GM19455 (cell line): ENCODE data around the gene TGFBI.

Experiments used
- ATAC-seq: cut with Tn5 transposase; IDR thresholded peaks from one replicate; pipeline ENCODE4 v1.9.1; 2021; ENCODE audit not compliant: unreplicated experiment

The TGFBI gene

DNA sequence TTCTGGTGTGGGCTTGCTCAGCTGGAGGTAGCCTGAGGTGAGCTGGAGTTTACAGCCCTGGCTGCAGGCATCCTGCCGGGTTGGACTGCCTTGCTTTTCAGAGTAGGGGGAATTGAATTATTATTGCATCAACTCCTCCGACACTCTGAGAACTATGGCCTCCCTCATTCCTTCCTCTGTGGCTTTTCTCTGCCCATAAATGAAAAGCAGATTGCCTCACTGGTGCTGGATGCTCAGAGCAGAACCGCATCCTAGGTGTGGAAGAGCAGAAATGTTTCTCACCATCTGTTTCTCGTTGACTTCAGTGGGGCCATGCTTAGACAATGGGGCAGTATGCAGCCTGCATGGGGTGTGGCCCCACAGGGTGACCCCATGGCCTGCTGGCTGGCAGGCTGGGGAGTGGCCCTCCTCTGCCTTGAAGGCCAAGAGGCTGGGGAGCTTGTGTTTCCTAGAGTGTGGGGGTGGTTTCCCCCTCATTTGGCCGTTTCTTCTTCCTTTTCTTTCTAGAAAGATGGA lies 27.3 kb upstream of the TGFBI start:
- no peak for ATAC-seq

- no peak for ATAC-seq
These were observed 24.4 kb upstream of the TGFBI start for GRCh38 chr5:136004436-136004835.

- ATAC-seq = no peak
These were observed 23.3 kb upstream of the TGFBI start for GRCh38 chr5:136005476-136005875.

GRCh38 chr5:136006164-136006563 lies 22.6 kb upstream of the TGFBI start:
- no peak for ATAC-seq

DNA sequence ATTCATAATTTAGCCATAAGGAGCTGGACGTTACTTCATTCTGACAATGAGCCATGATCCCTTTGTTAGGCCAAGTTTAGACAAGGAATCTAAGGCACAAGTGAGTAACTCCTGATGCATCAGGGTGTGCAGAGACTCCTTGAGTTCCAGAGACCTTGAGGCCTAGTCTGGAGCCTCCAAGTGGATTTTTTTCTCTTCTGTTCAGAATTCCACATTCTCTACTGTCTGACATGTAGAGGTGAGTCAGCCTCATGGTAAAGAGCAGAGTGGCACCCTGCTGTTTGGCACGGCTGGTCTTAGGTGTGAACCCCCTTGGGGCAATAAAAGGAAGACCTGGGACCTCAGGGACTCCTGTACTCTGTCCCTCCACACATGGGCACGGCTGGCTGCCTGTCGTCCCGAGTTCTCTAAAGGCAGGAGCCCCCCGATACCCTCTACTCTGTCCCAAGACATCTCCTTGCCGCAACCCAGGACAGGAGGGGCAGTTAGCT lies 22.0 kb upstream of the TGFBI start:
- no peak for ATAC-seq

DNA sequence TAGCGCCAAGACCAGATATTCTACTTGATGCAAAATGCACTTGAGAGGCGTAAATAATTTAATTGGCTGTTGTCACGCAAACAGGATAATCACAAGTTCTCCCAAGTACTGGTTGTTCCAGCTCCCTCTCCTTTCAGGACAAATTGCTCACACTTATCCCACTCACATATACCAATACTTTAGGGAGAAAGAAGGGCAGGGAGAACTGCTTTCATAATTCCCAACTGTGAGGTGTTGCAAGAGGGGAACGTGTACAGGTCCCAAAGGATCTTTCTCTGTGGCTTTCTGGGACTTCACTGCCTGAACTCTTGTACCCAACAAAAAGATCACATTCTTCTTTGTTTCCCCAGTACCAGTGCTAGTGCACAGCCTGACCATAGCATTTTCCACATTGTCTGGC lies 21.5 kb upstream of the TGFBI start:
- ATAC-seq = no peak

DNA sequence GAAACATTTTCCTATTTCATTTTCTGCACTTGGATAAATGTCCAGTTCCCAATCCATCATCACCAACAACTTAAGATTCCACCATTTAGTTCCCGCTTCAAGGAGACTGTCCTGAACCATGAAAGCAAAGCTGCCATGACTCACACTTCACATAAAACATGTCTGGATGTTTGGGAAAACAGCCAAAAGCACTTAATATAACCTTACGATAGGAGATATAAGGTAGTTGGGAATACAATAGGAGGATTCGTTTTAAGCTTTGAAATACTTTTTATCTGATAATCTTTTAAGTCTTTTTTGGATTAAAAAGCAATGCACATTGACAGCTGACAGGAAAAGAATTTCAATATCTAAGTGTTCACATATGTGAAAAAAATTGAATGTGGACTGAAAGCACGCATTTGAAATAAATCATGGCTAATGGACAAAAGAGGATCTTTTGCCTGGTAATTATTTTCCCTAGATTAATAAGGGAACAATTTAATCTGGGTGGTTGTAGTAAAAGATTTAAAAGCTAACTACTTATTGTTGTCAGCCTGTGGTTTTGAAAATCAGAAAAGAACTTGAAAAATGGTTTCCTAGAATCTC lies 17.3 kb upstream of the TGFBI start:
- no peak for ATAC-seq

DNA sequence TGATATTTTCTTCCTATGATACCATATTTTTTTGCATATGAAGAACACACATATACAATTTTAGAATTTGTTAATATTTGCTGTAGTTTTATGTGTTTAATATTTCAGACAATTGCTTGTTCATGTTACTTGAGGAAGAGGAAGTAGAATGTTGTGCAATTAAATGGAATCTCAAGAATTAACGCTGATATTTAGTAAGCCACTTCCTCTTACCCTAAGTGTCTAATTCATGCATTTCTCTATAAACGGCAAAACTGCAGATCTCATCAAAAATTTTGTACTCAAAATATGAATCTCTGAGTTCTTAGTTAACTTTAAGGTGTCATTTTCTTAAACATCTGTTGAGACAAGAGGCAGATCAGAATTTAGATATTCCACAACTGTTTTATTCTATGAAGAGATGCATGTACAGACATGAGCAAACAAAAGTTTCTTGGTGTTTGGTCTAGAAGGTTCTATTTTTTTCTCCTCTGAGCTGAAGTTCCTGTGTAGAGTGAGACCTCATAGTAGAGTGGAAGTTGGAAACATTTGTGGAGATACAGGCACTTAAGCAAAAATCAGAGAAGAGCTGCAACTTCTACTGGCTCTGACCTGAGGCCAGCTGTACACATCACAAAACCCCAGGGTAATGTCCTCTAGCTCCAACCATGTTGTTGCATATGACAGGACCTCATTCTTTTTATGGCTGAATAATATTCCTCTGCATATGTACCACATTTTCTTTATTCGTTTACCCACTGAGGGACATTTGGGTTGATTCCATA lies 16.6 kb upstream of the TGFBI start:
- ATAC-seq = no peak

- no peak for ATAC-seq
These were observed 15.2 kb upstream of the TGFBI start for GRCh38 chr5:136013559-136013958.

DNA sequence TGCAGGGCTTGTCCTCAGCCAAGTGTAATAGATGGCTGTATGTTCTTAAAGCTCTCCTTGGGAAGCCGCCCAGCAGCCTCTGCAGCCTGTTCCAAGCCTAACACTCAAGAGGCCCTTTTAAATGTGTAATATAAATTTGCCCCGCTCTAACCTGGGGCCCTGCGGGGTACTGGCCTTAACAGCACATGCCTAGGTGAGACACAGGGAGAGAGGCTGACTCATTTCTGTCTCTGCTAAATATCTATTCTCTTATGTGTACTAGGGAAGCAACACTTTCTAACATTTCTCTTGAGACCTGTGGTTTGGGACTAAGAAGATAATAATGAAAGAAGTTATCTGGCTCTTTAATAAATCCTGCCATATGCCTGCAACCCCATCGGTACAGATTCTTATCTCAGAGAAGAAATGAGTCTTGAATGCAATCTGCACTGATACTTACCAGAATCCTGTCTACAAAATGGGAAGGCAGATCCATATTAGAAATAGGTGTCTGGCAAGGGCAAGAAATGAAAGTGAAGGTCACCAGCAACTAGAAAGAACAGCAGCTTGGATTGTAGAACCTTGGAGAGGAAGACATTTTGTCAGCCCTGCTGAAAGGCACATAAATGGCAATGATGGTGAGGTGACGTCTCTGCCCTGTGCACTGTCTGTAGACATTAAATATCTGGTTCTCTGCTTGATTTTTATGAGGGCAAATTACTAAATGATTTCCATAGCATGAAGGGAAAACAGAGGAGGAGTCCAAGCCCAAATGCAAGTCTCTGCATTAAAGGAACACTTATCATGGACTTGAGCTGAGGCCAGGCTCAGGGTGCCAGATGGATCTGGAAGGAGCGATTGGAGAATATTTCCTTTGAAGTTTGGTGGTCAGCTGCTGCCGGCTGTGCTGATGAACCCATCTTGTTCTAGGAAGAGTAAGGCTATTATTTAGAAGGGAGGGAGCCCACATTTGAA lies 14.5 kb upstream of the TGFBI start:
- ATAC-seq = no peak

GRCh38 chr5:136015003-136015375 lies 13.8 kb upstream of the TGFBI start:
- ATAC-seq = no peak

GRCh38 chr5:136015966-136016650 lies 12.7 kb upstream of the TGFBI start:
- no peak for ATAC-seq

DNA sequence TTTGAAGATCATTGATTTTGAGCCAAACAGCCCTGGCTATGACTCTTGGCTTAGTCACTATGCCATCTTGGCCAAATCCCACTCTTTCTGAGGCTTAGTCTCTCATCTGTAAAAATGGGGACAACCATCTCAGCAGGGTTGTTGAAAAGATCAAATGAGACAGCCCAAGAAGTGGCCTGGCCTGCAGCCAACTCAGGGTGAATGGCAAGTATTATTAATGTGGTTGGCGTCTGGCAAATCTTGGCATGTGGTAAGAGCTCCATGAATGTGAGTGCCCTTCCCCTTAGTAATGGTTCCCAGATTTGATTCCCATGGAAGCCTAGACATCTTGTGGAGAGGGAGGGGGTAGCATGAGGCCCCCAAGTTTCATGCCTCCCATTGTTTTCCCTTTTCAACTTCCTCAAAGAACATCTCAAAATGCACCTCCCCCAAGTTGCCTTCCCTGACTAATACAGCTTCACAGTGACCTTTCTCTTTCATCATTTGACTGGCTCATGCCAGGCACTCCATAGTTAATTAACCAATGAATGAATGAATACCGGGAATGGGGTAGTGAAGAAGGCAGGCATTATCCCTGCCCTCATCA lies 11.8 kb upstream of the TGFBI start:
- no peak for ATAC-seq

DNA sequence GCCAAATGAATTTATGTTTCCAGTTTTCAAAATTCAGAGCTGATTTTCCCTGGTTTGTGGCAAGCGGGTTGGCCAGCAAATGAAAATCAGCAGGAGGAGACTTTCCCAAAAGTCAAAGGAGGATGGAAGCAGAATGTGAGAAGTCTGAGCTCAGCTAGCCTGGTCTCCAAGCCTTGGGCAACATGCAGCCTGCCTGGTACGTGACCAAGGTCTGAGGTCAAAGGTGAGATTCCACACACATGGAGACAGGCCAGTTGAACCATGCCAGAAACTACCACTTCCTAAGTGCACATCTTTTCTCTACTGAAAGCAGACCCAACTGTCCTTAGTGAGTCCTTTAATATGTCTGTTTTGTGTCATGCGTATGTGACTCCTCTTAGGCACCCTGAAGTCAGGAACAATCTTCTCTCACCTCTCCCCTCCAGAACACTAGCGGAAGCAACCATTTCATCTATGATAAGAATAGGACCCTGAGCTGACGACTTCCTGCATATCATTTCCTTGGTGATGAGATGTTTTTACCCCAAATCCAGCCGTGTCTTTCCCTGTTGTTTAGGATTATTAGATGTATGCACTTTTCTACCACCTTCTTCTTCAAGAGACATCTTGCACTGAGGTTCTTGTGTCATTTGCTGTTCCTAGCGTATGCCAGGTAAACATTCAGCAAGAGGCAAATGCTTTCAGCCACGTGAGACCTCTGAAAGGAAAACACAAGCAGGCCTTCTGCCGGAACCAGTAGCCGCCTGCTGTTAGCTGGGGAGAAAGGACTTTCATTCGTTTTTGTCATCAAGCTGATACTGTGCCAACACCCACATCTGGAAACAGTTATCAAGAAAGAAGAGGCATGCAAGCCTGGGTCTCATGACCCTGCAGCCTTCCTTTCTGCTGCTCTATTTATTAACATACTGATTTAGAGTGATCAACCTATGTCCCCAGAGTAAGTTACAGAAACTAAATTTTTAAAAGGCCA lies 9.7 kb upstream of the TGFBI start:
- ATAC-seq = no peak

- ATAC-seq = no peak
These were observed 8.8 kb upstream of the TGFBI start for GRCh38 chr5:136020001-136020382.

DNA sequence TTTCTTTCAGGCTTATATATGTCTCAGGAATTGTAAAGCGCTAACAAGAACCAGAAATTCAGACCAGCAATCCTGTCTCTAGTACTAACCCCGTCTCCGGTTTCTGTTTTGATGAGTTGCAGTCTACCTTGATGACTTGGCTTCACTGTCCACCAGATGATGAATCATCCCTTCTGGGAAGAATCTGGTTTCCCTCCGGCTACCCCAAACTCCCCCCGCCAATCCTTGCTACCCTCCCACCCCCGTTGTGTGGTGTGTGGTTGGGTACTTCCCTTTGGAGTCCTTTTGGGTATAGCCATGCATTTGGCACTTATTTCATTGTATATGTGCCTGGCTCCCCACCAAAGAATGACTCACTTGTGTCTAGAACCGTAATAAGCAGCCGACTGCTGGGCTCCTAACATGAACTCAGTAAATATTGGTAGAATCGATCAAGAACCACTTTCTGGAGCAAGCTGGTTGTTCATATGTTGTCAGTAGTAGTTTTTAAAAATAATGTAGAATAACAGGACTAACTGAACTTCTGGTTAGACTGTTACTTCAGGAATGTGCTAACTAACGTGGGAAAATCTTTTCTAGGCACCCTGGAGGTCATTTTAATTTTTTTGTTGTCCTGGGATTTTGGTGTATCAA lies 8.3 kb upstream of the TGFBI start:
- no peak for ATAC-seq

- no peak for ATAC-seq
These were observed 7.8 kb upstream of the TGFBI start for GRCh38 chr5:136021016-136021405.

GRCh38 chr5:136022965-136023364 lies 5.8 kb upstream of the TGFBI start:
- ATAC-seq = no peak

- ATAC-seq = no peak
These were observed 4.7 kb upstream of the TGFBI start for GRCh38 chr5:136023958-136024541.
